HepG2 (cell line): Measurements from ENCODE around the gene UCKL1. TPM values are rescaled to one million over a fixed set of nuclear protein-coding genes. Genes with fewer than 3 reads are reported as not detected.
A peak's percentile ranks its signal among the peaks of the same experiment; 100 is the strongest.

ENCODE experiments used
- AKAP8 ChIP-seq: sonication (generic); formaldehyde crosslinking; IDR thresholded peaks from 2 replicates; pipeline ENCODE4 v1.5.1; 2020; ENCODE audit warnings: mild to moderate bottlenecking, missing genetic modification reagents
- FOXO1 ChIP-seq: sonication (generic); formaldehyde crosslinking; IDR thresholded peaks from 2 replicates; pipeline ENCODE4 v1.4.0; 2020; ENCODE audit warnings: missing genetic modification reagents
- KAT2B ChIP-seq: fragments of 150-350 bp; IDR thresholded peaks from 2 replicates; pipeline ENCODE4 v1.6.1; 2014; ENCODE audit warnings: low read depth, low read length, borderline replicate concordance
- MAFK ChIP-seq, 2 experiments: IDR thresholded peaks in 1 of 2; conservative IDR thresholded peaks in 1 of 2; 2 replicates each; pipeline ENCODE4 v1.6.1; 2011; ENCODE audit warnings: improper control_type of control experiment in 2 of 2, low read length in 2 of 2
- MIER2 ChIP-seq: IDR thresholded peaks from 2 replicates; pipeline ENCODE4 v1.6.1; 2016; ENCODE audit warnings: missing biosample characterization, missing genetic modification reagents
- NCOR1 ChIP-seq: fragments of 200-600 bp; sonication (generic); IDR thresholded peaks from 2 replicates; pipeline ENCODE4 v1.7.0; 2017; ENCODE audit warnings: antibody characterized with exemption, low read length, borderline replicate concordance
- NONO ChIP-seq, 2 experiments: fragments of 450-650 bp in 1 of 2; sonication (generic) in 1 of 2; formaldehyde crosslinking in 1 of 2; IDR thresholded peaks in 1 of 2; conservative IDR thresholded peaks in 1 of 2; 2 replicates each; pipeline versions ENCODE4 v1.6.1 to v1.8.0; 2017 to 2022; ENCODE audit warnings: mild to moderate bottlenecking in 1 of 2, missing genetic modification reagents in 1 of 2, moderate library complexity in 1 of 2
- POLR2AphosphoS5 ChIP-seq: IDR thresholded peaks from 2 replicates; pipeline ENCODE4 v1.6.1; 2012; ENCODE audit warnings: low read depth, low read length
- RCOR2 ChIP-seq: IDR thresholded peaks from 2 replicates; pipeline ENCODE4 v1.6.1; 2016; ENCODE audit warnings: missing biosample characterization, missing genetic modification reagents
- SRSF1 ChIP-seq: fragments of 200-400 bp; formaldehyde crosslinking; optimal IDR thresholded peaks from 2 replicates; pipeline ENCODE3; 2017; ENCODE audit warnings: mild to moderate bottlenecking, low read depth, low read length, moderate library complexity
- STAT5B ChIP-seq: sonication (generic); formaldehyde crosslinking; IDR thresholded peaks from 2 replicates; pipeline ENCODE4 v1.4.0; 2020; ENCODE audit warnings: missing genetic modification reagents
- TSC22D2 ChIP-seq: sonication (generic); formaldehyde crosslinking; IDR thresholded peaks from 2 replicates; pipeline ENCODE4 v1.5.1; 2020; ENCODE audit warnings: missing genetic modification reagents, mild to moderate bottlenecking, borderline replicate concordance
- ZFP62 ChIP-seq: sonication (generic); formaldehyde crosslinking; IDR thresholded peaks from 2 replicates; pipeline ENCODE4 v1.4.0; 2020; ENCODE audit warnings: missing genetic modification reagents
- ZNF296 ChIP-seq: sonication (generic); formaldehyde crosslinking; conservative IDR thresholded peaks from 2 replicates; pipeline ENCODE4 v1.5.0; 2020; ENCODE audit warnings: mild to moderate bottlenecking, missing genetic modification reagents
- ZNF337 ChIP-seq: sonication (generic); formaldehyde crosslinking; IDR thresholded peaks from 2 replicates; pipeline ENCODE4 v1.5.1; 2020; ENCODE audit warnings: missing genetic modification reagents, low read depth, mild to moderate bottlenecking, borderline replicate concordance
- ZNF720 ChIP-seq: sonication (generic); formaldehyde crosslinking; IDR thresholded peaks from 2 replicates; pipeline ENCODE4 v1.4.0; 2020; ENCODE audit warnings: missing genetic modification reagents
- ZNF777 ChIP-seq: sonication (generic); formaldehyde crosslinking; IDR thresholded peaks from 2 replicates; pipeline ENCODE4 v1.4.0; 2020; ENCODE audit warnings: missing genetic modification reagents
- ZSCAN21 ChIP-seq: sonication (generic); formaldehyde crosslinking; IDR thresholded peaks from 2 replicates; pipeline ENCODE4 v1.8.0; 2022; ENCODE audit warnings: mild to moderate bottlenecking, missing genetic modification reagents, moderate library complexity, borderline replicate concordance
- polyA plus RNA-seq, 8 experiments: library from polyadenylated mRNA; depleted of rRNA in 3 of 8; stranded (reverse) in 7 of 8; unstranded in 1 of 8; fragments of >200 nt; fragmentation: Illumina TruSeq in 4 of 8; extraction: Trizol in 4 of 8; gene quantifications; 2 replicates each; pipeline versions ENCODE4 v1.2.1 to v1.2.3, GENCODE V29; 2011 to 2016; ENCODE audit warnings: low read depth in 4 of 8, missing spikeins in 1 of 8, mixed read lengths in 1 of 8; ENCODE audit not compliant: insufficient read depth in 1 of 8
- total RNA-seq, 5 experiments: library from RNA; depleted of rRNA; stranded (reverse); fragments of >200 nt; fragmentation: Illumina TruSeq; extraction: Trizol; gene quantifications; 2 replicates each; pipeline ENCODE4 v1.2.3, GENCODE V29; 2016; ENCODE audit warnings: low read depth in 1 of 5
- TF ChIP-seq, protein P1 (sequence below): sonication (generic); formaldehyde crosslinking; IDR thresholded peaks from 2 replicates; pipeline ENCODE4 v1.5.0; 2020; ENCODE audit warnings: missing genetic modification reagents
- TF ChIP-seq, protein P2 (sequence below): sonication (generic); formaldehyde crosslinking; IDR thresholded peaks from 2 replicates; pipeline ENCODE4 v1.5.1; 2020; ENCODE audit warnings: missing genetic modification reagents, mild to moderate bottlenecking, borderline replicate concordance
- TF ChIP-seq, protein P3 (sequence below): sonication (generic); formaldehyde crosslinking; IDR thresholded peaks from 2 replicates; pipeline ENCODE4 v1.4.0; 2020; ENCODE audit warnings: missing genetic modification reagents

Gene UCKL1
- total and polyA plus RNA-seq, 2 of the 13 experiments (the other 11 are each of a cell fraction or from before 2014, with no cell fraction given), result 50.2 to 126 TPM

DNA sequence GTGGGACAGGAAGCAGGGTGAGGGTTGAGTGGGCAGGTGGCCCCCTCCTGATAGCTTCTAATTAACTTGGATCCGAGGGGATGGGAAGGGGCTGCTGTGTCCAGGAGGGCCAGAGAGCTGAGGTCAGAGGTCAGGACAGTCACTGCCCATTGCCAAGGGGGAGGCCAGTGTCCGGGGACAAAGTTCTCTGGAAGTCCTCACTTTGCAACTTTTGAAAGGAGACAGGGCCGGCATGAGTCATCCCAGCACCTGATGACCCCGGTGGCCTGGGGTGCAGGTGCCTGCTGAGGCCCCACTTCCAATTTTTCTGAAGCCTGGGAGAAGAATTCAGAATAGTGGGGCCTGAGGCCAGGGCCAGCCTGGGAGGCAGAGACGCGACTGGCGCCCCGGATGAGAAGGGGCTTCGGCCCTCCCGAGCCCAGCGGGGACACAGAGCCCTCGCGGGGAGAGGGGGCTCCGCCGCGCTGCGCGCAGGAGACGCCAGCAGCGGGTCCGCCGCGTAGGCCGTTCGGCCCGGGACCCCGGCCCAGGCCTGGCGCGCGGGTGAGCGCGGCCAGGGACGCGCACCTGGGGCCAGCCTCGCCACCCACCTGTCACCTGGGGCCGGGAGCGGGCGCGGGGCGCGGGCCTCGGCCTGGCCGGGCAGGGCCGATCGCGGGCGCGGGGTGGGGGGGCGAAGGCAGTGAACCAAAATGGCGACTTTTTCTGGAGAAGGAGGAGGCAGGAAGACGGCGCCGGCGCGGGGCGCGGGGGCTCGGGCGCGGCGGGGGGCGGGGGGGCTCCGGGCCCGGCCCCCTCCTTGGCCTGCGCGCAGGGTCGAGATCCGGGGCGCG lies 12.9 kb upstream of the UCKL1 start (continued):
- peak; percentile 18; the same call in 1 of the 2 replicates for TF ChIP-seq STAT5B (CRISPR knock-in tag)
- no peak for TF ChIP-seq ZNF720 (CRISPR knock-in tag)
- TF ChIP-seq KAT2B, result no peak
- TF ChIP-seq ZNF777 (CRISPR knock-in tag), result no peak
- TF ChIP-seq ZFP62, result no peak
- peak; percentile 50 for TF ChIP-seq SRSF1
- TF ChIP-seq POLR2AphosphoS5, result peak; percentile 45
- 0 out of 2 replicates have a peak, but pooled peaks have one; percentile 41 for TF ChIP-seq MIER2 (CRISPR knock-in tag)
- peak; percentile 55; the same call in 1 of the 2 replicates for TF ChIP-seq RCOR2
- TF ChIP-seq FOXO1 (CRISPR knock-in tag), result no peak; the same call in 1 of the 2 replicates
- TF ChIP-seq NONO (IDR thresholded peaks at IDR 0.05), result no peak
- TF ChIP-seq NONO (CRISPR knock-in tag; conservative IDR thresholded peaks at IDR 0.05), result no peak
- TF ChIP-seq ZSCAN21 (CRISPR knock-in tag), result no peak
- TF ChIP-seq, protein P1, sequence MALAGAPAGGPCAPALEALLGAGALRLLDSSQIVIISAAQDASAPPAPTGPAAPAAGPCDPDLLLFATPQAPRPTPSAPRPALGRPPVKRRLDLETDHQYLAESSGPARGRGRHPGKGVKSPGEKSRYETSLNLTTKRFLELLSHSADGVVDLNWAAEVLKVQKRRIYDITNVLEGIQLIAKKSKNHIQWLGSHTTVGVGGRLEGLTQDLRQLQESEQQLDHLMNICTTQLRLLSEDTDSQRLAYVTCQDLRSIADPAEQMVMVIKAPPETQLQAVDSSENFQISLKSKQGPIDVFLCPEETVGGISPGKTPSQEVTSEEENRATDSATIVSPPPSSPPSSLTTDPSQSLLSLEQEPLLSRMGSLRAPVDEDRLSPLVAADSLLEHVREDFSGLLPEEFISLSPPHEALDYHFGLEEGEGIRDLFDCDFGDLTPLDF, result peak; percentile 41; the same call in 1 of the 2 replicates
- TF ChIP-seq, protein P2, sequence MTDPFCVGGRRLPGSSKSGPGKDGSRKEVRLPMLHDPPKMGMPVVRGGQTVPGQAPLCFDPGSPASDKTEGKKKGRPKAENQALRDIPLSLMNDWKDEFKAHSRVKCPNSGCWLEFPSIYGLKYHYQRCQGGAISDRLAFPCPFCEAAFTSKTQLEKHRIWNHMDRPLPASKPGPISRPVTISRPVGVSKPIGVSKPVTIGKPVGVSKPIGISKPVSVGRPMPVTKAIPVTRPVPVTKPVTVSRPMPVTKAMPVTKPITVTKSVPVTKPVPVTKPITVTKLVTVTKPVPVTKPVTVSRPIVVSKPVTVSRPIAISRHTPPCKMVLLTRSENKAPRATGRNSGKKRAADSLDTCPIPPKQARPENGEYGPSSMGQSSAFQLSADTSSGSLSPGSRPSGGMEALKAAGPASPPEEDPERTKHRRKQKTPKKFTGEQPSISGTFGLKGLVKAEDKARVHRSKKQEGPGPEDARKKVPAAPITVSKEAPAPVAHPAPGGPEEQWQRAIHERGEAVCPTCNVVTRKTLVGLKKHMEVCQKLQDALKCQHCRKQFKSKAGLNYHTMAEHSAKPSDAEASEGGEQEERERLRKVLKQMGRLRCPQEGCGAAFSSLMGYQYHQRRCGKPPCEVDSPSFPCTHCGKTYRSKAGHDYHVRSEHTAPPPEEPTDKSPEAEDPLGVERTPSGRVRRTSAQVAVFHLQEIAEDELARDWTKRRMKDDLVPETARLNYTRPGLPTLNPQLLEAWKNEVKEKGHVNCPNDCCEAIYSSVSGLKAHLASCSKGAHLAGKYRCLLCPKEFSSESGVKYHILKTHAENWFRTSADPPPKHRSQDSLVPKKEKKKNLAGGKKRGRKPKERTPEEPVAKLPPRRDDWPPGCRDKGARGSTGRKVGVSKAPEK, result no peak
- peak; percentile 94 for TF ChIP-seq ZNF296 (CRISPR knock-in tag)
- TF ChIP-seq ZNF337 (CRISPR knock-in tag), result no peak
- TF ChIP-seq MAFK (conservative IDR thresholded peaks at IDR 0.05 in 1 of 2, IDR thresholded peaks at IDR 0.05 in 1 of 2; ENCODE audit: low read length in 2 of 2), result peak in 1 of 2 experiments; percentile 12; a peak in 1 of 4 replicates
- peak; percentile 86 for TF ChIP-seq NCOR1
- TF ChIP-seq, protein P3, sequence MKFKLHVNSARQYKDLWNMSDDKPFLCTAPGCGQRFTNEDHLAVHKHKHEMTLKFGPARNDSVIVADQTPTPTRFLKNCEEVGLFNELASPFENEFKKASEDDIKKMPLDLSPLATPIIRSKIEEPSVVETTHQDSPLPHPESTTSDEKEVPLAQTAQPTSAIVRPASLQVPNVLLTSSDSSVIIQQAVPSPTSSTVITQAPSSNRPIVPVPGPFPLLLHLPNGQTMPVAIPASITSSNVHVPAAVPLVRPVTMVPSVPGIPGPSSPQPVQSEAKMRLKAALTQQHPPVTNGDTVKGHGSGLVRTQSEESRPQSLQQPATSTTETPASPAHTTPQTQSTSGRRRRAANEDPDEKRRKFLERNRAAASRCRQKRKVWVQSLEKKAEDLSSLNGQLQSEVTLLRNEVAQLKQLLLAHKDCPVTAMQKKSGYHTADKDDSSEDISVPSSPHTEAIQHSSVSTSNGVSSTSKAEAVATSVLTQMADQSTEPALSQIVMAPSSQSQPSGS, result no peak
- no peak for TF ChIP-seq TSC22D2 (CRISPR knock-in tag)
- no peak for TF ChIP-seq AKAP8 (CRISPR knock-in tag)
